HG03159 (cell line): ENCODE results near the gene TUBA3E.
"Not testable (repeated sequence)": the region's sequence is repeated elsewhere in the genome, so short reads cannot be mapped to it uniquely, and the experiment has no call there.

Experiments
- ATAC-seq: cut with Tn5 transposase; IDR thresholded peaks from one replicate; pipeline ENCODE4 v1.9.1; 2021; ENCODE audit warnings: mild to moderate bottlenecking, moderate library complexity; ENCODE audit not compliant: unreplicated experiment

The TUBA3E gene

DNA sequence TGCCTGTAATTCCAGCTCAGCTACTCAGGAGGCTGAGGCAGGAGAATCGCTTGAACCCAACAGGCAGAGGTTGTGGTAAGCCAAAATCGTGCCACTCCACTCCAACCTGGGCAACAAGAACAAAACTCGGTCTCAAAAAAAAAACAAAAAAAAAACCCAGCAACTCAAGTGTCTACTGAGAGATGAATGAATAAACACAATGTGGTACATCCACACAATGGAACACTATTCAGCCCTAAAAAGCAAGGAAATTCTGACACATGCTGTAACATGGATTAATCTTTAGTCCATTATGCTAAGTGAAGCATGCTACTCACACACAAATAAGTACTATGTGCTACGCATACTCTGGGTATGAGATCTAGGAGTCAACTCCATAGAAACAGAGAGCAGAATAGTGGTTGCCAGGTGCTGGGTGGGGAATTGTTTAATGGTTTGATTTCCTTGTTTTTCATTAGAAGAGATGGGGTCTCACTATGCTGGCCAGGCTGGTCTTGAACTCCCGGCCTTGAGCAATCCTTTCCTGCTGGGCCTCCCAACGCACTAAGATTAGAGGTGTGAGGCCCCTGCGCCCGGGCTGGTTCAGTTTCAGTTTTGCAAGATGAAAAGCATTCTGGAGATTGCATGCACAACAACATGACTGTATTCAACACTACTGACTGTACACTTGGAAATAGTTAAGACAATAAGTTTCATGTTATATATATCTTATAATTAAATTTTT is 32.8 kb downstream of the TUBA3E start:
- no peak for ATAC-seq

DNA sequence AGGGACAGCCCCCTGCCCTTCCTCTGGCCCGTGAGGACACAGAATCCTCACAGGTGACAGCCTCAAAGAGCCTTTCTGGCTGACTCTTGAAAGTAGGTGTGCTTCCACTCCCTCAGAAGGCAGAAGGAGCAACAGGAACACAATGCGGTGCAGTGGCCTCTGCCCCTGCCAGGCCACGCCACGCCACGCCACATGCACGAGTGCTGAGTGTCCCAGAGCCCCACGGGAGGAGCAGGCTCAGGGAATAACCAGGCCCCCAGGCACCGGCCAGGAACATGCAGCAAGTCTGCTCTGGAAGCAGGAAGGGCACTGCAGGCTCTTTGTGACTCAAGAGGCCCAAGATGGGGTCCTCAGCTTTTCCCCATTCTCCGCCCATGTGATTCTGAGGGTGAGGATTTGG is 35.3 kb downstream of the TUBA3E start:
- no peak for ATAC-seq

DNA sequence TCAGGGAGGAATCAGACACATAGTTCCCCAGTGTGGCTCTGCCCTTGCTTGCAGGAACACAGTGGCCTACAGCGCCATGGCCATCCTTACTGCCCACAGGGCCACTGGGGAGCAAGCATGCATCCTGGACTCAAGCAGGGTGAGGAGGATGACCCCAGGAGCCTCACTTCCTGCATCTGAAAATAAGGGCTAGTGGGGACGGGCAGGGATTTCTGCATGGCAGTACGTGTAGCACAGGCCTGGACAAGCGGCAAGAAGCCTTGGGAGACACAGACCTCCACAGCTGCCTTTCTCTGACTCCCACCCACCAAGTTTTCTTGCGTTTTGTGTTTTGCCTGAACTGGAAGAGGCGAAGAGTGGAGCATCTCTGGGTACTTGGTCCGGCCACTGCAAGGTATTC is 35.8 kb downstream of the TUBA3E start:
- ATAC-seq: not testable (repeated sequence)

DNA sequence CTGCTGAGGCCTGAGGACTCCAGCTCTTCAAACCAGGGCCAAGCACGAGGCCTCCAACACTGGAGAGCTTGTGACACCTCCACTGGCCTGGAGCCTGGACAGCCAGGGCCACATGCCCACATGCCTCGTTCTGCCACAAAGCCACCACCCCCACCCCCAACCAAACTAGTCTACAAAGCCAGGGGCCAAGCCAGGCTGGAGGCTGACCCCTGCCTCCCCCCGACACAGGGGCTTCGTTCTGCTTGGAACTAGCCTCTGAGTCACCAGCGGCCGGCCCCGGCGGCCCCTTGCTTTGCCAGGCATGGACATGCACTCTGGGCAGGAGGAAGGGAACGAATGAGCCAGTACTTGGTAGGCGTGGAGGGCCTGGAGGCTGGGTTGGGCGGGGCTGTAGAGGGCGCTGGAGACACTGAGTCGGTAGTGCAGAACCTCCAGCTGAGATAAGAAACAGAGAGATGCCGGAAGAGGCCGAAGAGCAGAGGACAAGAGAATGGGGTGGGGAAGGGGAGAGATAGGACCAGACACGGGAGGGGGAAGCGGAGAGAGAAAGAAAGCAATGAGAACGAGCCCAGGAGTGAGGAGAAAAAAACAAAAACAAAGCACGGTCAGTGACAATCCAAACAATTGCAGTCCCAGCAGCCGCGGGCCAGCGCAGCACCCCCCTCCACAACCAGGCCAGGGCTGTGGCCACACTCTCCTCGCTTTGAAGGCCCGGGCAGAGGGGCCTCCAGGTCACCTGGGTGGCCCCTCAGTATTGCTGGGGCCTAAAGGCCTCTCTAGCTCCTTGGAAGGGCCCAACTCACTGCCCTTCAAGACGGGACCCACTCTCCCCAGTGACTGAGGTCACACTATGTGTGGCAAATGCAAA is 37.2 kb downstream of the TUBA3E start:
- ATAC-seq: not testable (repeated sequence)

DNA sequence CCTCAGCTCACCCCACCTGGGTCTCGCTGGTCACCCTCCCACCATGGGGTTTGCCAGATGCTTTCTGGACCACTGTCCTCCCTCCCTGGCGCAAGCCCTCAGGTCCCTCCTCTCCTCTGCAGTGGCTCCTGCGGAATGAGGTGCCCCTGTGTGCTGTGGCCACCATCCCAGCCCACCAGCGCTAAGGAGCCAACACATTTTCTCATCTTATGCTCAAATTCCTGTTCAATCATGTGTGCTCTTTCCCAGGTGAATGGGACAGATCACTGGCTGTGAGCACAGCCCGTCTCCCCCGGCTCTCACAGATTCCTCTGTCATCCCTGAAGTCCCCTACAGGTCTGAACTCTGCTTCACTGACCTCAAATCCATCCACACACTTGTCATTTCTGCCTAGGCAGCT is 38.1 kb downstream of the TUBA3E start:
- no peak for ATAC-seq

DNA sequence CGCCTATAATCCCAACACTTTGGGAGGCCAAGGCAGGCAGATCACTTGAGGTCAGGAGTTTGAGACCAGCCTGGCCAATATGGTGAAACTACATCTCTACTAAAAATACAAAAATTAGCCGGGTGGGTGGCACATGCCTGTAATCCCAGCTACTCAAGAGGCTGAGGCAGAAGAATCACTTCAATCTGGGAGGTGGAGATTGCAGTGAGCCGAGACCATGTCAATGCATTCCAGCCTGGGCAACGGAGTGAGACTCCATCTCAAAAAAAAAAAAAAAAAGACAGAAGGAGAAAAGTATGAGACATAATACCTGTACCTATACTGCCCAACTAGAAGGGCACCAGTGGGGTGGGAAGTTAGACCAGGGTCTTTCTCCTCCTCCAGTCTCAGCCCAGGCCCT is 38.9 kb downstream of the TUBA3E start:
- ATAC-seq: not testable (repeated sequence)

DNA sequence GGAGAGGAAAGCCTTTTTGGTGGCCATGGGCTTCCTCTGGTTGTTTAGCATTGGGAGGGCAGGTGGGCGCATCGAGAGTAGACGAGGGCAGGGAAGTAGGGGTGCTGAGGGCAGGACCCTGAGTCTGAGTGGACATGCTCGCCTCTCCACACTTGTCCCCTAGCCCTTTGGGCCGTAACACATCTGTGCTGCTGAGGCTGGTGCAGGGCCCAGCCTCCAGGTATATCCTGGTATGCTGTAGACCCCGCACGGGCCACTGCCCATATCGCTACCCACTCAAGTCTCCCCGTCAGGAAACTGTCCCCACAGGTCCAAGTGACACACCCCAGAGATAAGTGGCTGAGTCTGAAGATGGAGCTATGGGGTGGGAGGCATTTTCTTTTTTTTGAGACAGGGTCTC is 39.6 kb downstream of the TUBA3E start:
- no peak for ATAC-seq

DNA sequence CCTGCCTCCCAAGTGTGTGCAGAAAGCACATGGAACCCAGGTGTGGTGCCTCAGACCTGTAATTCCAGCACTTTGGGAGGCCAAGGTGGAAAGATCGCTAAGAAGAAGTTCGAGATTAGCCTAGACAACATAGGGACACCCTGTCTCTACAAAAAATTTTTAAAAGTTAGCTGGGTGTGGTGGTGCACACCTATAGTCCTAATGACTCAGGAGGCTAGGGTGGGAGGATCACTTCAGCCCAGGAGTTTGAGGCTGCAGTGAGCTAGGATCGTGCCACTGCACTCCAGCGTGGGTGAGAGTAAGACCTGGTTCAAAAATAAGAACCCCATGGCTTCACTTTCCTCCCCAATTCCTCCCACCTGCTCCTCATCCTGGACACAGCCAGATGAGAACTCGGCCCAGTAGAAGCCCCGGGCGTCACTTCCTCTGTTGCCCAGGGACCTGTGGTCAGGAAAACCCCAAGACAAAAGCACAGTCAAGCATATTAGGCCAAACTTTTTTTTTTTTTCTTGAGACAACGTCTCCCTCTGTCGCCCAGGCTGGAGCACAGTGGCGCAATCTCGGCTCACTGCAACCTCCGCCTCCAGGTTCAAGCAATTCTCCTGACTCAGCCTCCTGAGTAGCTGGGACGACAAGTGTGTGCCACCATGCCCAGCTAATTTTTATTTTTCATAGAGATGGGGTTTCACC is 40.3 kb downstream of the TUBA3E start:
- peak; percentile 85 for ATAC-seq

DNA sequence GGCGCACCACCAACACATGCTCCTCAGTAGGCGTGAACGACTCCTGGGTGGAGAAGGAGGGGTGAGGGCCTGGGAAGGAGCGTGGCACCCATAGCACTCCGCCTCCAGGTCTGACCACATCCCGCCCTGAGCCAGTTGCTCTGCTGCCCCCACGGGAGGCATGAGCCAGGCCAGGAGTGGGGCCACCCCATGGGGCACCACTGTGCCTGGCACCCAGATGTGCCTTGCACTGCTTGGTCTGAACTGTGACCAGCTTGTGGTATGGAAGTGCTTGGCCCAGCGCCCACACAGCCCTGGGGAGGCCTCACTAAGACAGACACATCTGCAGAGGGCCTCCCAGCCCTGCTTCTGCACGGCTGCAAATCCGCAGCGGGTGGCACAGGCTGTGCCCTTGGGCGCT is 40.9 kb downstream of the TUBA3E start:
- peak; percentile 31 for ATAC-seq

DNA sequence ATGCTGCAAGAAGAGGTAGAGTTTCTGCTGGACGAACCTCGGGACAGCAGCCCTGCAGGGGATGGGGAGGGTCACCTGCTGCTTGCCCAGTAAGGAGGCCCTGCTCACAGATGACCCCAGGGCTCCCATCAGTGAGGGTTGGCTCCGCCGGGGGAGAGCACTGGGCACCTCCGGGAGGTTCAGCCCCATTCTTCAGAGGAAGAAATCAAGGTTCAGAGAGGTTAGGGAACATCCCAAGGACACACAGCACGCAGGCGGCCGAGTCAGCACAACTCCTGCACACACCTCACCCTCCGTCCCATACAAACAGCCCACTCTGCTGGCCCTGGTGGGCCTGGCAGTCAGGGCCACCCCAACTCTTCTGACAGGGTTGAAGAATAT is 41.6 kb downstream of the TUBA3E start:
- no peak for ATAC-seq

DNA sequence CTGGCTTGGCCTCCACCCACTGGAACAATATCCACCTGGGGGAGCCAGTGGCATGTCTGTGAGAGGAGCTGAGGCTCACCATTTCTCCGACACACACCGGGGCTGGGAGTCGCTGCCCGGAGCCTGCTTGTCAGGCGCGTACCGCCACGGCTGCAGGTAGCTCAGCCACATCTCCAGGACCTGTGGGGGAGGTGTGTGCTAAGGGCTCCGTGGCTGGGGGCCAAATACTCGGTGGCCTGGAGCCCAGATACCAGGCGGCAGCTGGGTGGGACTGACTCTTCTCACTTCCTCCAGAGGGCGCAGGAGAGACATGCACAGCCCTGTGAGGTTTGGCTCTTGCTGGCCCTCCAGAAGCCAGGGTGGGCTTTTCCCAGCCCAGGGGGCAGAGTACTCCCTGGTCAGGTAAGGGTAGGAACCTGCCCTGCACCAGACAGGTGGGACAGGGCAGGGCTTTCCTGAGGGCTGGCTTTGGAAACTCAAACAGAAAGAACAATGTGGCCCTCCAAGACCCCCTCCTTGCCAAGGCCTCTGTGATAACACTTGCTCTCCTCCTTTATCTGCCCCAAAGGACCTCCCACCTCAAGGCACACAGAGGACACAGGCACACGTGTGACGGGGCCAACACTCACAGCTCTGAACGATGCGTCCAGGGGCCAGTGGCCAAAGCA is 42.1 kb downstream of the TUBA3E start:
- ATAC-seq: not testable (repeated sequence)

DNA sequence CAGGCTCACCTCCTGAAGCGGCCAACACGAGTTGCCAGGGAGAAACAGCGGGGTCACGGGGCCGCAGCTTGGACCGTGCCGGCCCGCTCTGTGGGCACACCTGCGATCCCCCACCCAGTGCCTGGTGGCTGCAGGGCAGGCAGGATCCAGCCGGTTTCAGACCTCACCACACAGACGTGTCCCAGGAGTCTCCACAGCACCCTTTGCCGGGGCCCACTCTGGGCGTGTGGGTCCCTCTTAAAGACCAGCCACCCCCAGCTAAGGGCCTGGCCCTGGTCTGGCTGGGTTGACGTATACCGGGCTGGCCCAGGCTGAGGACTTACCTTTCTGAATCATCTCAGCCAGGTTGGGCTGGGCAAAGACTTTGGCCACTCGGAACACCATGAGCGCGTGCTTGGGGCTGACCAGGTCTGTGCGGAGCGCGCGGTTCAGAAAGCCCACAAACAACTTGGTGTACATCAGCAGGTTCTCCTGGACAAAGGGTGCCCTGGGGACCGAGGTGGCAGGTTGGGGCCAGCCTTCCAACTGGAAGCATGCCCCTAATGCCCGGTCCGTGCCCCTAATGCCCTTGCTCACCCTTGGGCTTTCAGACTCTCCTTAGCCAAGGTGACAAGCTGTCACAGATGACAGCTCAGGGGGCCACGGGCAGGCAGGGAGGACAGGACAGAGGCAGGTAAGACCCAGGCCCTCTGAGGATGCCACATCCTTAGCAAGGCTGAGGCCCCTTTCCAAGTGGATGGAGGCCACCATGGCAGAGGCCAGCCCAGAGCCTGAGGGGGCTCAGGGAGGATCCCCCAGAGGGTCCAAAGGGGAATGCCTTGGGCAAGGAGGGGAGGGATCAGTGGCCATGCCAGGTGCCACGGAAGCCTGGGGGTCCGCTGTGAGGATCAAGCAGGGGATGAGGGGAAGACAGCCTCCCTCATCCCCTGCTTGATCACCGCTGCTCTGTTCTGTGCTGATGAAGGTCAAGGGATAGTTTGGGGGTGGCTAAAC is 43.2 kb downstream of the TUBA3E start:
- no peak for ATAC-seq

DNA sequence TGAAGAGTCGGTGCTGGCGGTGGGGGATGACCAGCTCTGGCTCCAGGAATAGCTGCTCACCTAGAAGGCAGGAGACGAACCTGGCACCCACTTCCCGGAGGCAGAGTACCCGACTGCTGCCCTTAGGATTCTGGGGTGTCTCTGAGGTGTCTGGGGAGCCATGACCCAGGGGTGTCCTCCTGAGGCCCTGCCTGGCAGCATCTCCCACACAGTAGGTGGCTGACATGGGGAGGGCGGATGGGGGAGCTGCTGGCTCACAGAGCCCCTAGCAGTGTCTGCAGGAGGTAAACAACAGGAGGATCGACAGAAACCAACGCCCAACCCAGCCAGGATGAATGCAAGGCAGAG is 43.8 kb downstream of the TUBA3E start:
- ATAC-seq: not testable (repeated sequence)

DNA sequence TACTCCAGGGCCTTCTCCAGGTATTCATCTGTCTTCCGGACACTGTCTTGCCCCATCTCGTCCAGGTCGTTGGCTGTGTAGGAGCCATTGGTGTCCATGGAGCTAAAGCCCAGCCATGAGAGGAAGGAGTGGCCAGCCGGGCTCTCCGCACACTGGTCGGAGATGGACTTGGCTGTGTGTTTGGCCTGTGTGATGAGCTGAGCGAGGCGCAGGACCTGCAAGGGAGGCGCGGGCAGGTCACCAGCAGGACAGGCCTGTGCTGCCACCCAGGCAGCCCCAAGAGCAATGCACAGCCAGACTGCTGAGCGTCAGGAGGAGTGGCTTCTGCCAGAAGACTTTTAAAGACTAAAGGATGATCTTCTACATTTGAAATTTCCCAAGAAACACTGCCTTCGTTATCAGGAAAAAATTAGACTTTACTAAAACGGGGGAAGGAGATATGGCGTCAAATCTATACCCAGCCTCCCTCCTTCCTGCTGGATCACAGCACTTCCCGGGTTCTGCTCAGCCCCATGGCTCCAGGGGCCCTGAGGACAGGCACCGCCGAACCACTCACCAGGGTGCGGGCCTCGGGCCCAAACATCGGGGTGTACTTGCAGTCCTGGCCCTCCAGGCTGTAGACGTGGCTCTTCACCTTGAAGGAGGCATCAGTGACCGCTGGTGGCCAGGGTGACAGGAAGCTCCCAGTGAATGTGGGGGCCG is 44.4 kb downstream of the TUBA3E start:
- ATAC-seq: not testable (repeated sequence)

DNA sequence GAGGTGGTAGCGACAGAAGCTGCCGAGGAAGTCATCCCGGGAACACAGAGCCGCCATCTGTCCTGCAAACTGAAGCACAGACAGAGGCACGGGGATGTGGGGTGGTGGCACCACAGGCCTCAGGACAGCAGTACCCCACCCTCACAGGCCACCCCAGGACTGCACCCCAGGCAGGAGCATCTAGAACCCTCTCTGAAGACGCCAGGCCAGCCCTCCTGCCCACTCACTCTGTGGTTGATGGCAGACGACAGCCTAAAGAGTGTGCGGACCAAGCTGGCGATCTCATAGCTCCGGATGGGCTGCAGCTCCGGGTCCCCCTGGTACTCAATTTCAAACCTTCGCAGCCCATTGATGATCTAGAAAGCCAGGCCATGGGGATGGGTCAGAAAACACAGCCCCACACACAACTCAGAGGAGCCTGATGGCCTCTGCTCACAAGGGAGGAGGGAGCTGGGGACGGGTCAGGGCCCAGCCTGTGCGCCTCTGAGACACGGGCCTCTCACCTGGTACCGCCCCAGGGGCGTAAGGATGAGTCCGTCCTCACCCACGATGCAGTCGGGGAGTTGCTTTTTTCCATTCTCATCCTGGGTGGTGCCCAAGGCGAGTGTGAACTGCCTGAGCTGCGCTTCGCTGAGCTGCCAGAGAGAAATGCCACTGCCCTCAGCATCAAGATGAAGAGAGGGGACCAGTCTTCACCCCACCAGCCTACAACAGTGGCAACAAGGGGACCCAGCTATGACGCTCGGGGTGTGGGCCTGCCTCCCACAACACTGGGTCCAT is 45.2 kb downstream of the TUBA3E start:
- no peak for ATAC-seq

DNA sequence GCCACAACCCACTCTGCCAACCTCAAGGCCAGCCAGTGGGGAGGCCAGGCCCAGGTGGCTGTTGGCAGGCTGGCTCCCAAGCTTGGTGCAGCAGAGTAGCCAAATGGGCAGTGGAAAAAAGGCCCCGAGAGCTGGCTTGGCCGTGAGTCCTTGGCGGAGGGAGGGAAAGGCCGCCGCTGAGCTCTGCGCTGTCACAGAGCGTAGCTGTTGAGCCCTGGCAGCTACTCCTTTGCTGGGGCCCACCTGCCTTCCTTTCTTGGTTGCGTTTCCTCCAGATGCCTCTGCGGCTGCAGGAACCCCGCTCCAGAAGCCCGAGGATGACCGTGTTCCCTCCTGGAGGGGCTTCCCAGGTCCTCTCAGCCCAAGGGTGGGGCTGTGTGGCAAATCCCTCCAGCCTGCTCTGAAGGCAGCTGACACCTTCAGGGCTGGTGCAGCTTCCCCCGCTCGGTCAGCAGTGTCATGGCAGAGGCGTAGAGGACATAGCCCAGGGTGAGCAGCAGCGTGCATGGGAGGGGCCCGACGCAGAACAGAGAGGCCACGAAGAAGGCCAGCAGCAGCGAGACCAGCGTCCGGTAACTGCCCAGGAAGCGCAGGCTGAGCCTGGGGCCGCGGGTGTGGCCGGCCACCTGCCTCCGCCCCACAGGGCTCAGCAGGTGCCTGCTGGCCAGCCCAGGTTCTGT is 46.0 kb downstream of the TUBA3E start:
- not testable (repeated sequence) for ATAC-seq

DNA sequence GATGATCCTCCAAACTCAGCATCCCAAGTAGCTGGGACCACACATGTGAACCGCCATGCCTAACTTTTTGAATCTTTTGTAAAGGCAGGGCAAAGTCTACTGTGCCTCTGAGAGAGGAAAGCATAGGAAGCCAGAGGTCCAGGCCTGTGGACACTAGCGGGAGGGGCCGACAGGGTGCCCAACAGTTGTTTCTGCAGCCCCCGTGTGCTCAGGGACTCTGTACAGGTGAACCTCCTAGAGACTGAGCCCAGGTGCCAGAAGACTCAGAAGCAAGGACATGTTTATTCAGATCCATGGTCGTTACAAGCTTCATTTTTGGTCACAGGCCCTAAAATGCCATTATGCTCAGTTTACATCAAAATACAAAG is 47.1 kb downstream of the TUBA3E start:
- not testable (repeated sequence) for ATAC-seq
